Chondrocyte (in vitro differentiated cells): ENCODE measurements around the gene VTA1. TPM values are rescaled to one million over a fixed set of nuclear protein-coding genes. Genes with fewer than 3 reads are reported as not detected.
"Not testable (repeated sequence)": the region's sequence is repeated elsewhere in the genome, so short reads cannot be mapped to it uniquely, and the experiment has no call there.

Source experiments
- DNase-seq: peaks from one replicate; pipeline ENCODE4 v3.0.0; 2021; ENCODE audit warnings: mixed read lengths, low spot score
- H3K27ac Mint-ChIP-seq: one replicate; pipeline ENCODE4 v1.8.0; 2021; ENCODE audit warnings: mild to moderate bottlenecking, moderate library complexity, mixed read lengths; ENCODE audit not compliant: unreplicated experiment
- H3K27me3 Mint-ChIP-seq: 2 replicates; pipeline ENCODE4 v1.8.0; 2021; ENCODE audit warnings: low read depth, mixed read lengths
- H3K36me3 Mint-ChIP-seq: 2 replicates; pipeline ENCODE4 v1.8.0; 2021; ENCODE audit warnings: low read depth, mixed read lengths
- H3K4me1 Mint-ChIP-seq: 2 replicates; pipeline ENCODE4 v1.8.0; 2021; ENCODE audit warnings: low read depth, mild to moderate bottlenecking, mixed read lengths
- H3K4me3 Mint-ChIP-seq: one replicate; pipeline ENCODE4 v1.8.0; 2021; ENCODE audit warnings: mild to moderate bottlenecking, moderate library complexity, mixed read lengths; ENCODE audit not compliant: unreplicated experiment
- H3K9me3 Mint-ChIP-seq: 2 replicates; pipeline ENCODE4 v1.8.0; 2021; ENCODE audit warnings: low read depth, mixed read lengths
- CTCF ChIP-seq: fragments of 200-600 bp; sonication (generic); IDR thresholded peaks from 2 replicates; pipeline ENCODE4 v1.5.0; 2021; ENCODE audit warnings: antibody characterized with exemption, mild to moderate bottlenecking, moderate library complexity
- total RNA-seq: library from RNA; stranded (reverse); gene quantifications from 3 replicates; pipeline ENCODE4 v1.2.1, GENCODE V29; 2021

The VTA1 gene
- total RNA-seq, 1 donor from 2014 or later = 39.3 TPM

- no peak overlapping the region for H3K27ac Mint-ChIP-seq
- H3K27me3 Mint-ChIP-seq = peaks cover 2% of the 10 kb centered on the region
- no peak overlapping the region for H3K4me3 Mint-ChIP-seq
- no peaks in the 10 kb centered on the region for H3K4me1 Mint-ChIP-seq
- DNase-seq = no peak
- H3K36me3 Mint-ChIP-seq = no peaks in the 10 kb centered on the region
- TF ChIP-seq CTCF = no peak
- no peaks in the 10 kb centered on the region for H3K9me3 Mint-ChIP-seq
Observed at GRCh38 chr6:142118925-142119324, 28.1 kb upstream of the VTA1 start.

GRCh38 chr6:142121342-142121741, 25.7 kb upstream of the VTA1 start:
- Mint-ChIP-seq H3K4me1 (peaks cover 8% of the 10 kb centered on the region), H3K4me3 (no peak overlapping the region), H3K36me3 (no peaks in the 10 kb centered on the region), H3K27ac (no peak overlapping the region), H3K27me3 (no peaks in the 10 kb centered on the region), H3K9me3 (no peaks in the 10 kb centered on the region)
- TF ChIP-seq CTCF = no peak
- DNase-seq = no peak

GRCh38 chr6:142130814-142131213, 16.2 kb upstream of the VTA1 start:
- no peak overlapping the region for H3K27ac Mint-ChIP-seq
- H3K9me3 Mint-ChIP-seq = peaks cover 9% of the 10 kb centered on the region
- no peak for TF ChIP-seq CTCF
- DNase-seq = no peak
- peaks cover 6% of the 10 kb centered on the region for H3K27me3 Mint-ChIP-seq
- H3K4me1 Mint-ChIP-seq = no peaks in the 10 kb centered on the region
- H3K36me3 Mint-ChIP-seq = no peaks in the 10 kb centered on the region
- H3K4me3 Mint-ChIP-seq = no peak overlapping the region

- H3K27ac Mint-ChIP-seq = no peak within 1 kb of the TSS
- H3K4me1 Mint-ChIP-seq = no peaks in the 10 kb centered on the region
- no peak for TF ChIP-seq CTCF
- H3K27me3 Mint-ChIP-seq = peaks cover 6% of the 10 kb centered on the region
- H3K4me3 Mint-ChIP-seq = no peak within 1 kb of the TSS
- H3K9me3 Mint-ChIP-seq = peaks cover 9% of the 10 kb centered on the region
- H3K36me3 Mint-ChIP-seq = no peaks in the 10 kb centered on the region
- no peak for DNase-seq
Observed at GRCh38 chr6:142132625-142133024, 14.4 kb upstream of the VTA1 start, which contains the start of gene GJE1. Gene GJE1 (plus strand): TSS chr6:142132925. CDS start chr6:142133159, 234 bp downstream.

GRCh38 chr6:142138876-142139275, 8.2 kb upstream of the VTA1 start:
- no peak overlapping the region for H3K4me3 Mint-ChIP-seq
- H3K4me1 Mint-ChIP-seq = no peaks in the 10 kb centered on the region
- peaks cover 8% of the 10 kb centered on the region for H3K27me3 Mint-ChIP-seq
- no peak overlapping the region for H3K27ac Mint-ChIP-seq
- no peak for TF ChIP-seq CTCF
- DNase-seq = no peak
- no peaks in the 10 kb centered on the region for H3K36me3 Mint-ChIP-seq
- H3K9me3 Mint-ChIP-seq = no peaks in the 10 kb centered on the region

GRCh38 chr6:142141531-142141930, 5.5 kb upstream of the VTA1 start:
- not testable (repeated sequence) for H3K4me1 Mint-ChIP-seq, H3K27ac Mint-ChIP-seq, DNase-seq, H3K4me3 Mint-ChIP-seq, H3K9me3 Mint-ChIP-seq, H3K27me3 Mint-ChIP-seq, H3K36me3 Mint-ChIP-seq
